ENCODE data around the gene SND1.

- TF ChIP-seq POLR2A (IDR thresholded peaks at IDR 0.05) (no peak), CTCF (IDR thresholded peaks at IDR 0.05) (no peak)
These were observed 38.8 kb downstream of the SND1 start for GRCh38 chr7:127690806-127691205.

Measured in body of pancreas (tissue), 4 donors.